Central memory CD8-positive, alpha-beta T cell (primary cell): Measurements from ENCODE around the gene ZSWIM1.

Experiments
- ATAC-seq: fragments of 150-1000 bp; cut with Tn5 transposase; replicated peaks from 2 replicates; pipeline ENCODE4 v1.10.0; 2022; ENCODE audit warnings: mild to moderate bottlenecking, moderate FRiP score, moderate number of reproducible peaks; ENCODE audit not compliant: poor library complexity, severe bottlenecking; ENCODE audit errors: extremely low read depth
- DNase-seq, 2 donors: peaks; one replicate each; pipeline ENCODE4 v3.0.0; 2021; ENCODE audit warnings: low spot score in 2 of 2
- H3K27ac Mint-ChIP-seq: one replicate; pipeline ENCODE4 v1.8.0; 2022; ENCODE audit warnings: low read depth, mild to moderate bottlenecking, moderate library complexity, mixed read lengths
- H3K27me3 Mint-ChIP-seq: one replicate; pipeline ENCODE4 v1.8.0; 2022; ENCODE audit warnings: mixed read lengths
- H3K36me3 Mint-ChIP-seq: one replicate; pipeline ENCODE4 v1.8.0; 2022; ENCODE audit warnings: mild to moderate bottlenecking, moderate library complexity, mixed read lengths; ENCODE audit not compliant: insufficient read depth
- H3K4me1 Mint-ChIP-seq: one replicate; pipeline ENCODE4 v1.8.0; 2022; ENCODE audit warnings: mixed read lengths
- H3K4me3 Mint-ChIP-seq: one replicate; pipeline ENCODE4 v1.8.0; 2022; ENCODE audit warnings: mild to moderate bottlenecking, moderate library complexity, mixed read lengths
- H3K9me3 Mint-ChIP-seq: one replicate; pipeline ENCODE4 v1.8.0; 2022; ENCODE audit warnings: mixed read lengths

The ZSWIM1 gene

DNA sequence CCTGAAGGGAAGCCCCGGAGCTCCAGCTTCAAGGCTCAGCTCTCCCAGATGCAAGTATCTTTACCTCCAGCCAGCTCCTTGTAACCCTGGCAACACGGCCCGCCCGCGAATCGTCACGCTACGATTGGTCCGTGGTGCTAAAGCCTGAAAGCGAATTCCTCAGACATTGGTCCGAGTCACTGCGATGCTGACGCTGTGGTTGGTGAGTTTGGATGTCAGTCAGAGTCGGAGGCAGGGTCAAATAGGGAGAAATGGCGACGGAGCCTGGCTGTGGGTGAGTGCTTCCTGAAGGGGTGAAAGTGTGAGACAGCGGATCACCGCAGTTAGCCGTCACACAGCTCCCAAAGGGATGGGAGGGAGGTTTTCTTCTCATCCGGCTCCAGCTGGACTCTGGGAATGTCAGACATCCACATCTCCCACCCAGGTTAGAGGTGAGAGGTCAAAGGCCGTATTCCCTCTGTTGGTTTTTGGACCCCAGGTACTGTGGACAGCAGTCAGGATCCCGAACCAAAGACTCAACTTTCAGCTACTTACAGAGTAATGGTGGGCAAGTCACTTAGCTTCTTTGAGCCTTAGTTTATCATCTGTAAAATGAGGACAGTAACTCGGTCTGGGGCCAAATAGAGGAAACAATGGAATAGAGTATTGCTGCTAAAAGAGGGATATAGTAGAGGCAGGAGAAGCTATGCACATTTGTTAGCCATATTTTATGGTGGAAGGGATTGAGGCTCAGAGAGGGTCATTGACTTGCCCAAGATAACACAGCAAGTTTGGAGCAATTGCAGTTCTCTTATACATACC lies at the start of gene ZSWIM1:
ZSWIM1 (plus strand) TSS at position 240 of the 801 bp plus-strand sequence. CDS start 1,366 bp downstream, outside the sequence.
- Mint-ChIP-seq H3K27ac (peak within 1 kb of the TSS; percentile 90), H3K4me1 (peaks cover 26% of the 10 kb centered on the region), H3K36me3 (peaks cover 13% of the 10 kb centered on the region), H3K4me3 (peak within 1 kb of the TSS; percentile 76), H3K27me3 (no peaks in the 10 kb centered on the region), H3K9me3 (no peaks in the 10 kb centered on the region)
- ATAC-seq (peak; percentile 99), DNase-seq (peak; percentile 99)

GRCh38 chr20:45832619-45833018 lies 48.4 kb upstream of the ZSWIM1 start:
- Mint-ChIP-seq H3K4me3 (peak overlapping the region; percentile 76), H3K27ac (peak overlapping the region; percentile 44), H3K27me3 (no peaks in the 10 kb centered on the region), H3K9me3 (no peaks in the 10 kb centered on the region), H3K4me1 (peaks cover 11% of the 10 kb centered on the region), H3K36me3 (no peaks in the 10 kb centered on the region)
- DNase-seq (no peak), ATAC-seq (no peak)

- Mint-ChIP-seq H3K36me3 (no peaks in the 10 kb centered on the region), H3K27ac (peak within 1 kb of the TSS; percentile 53), H3K4me1 (peaks cover 11% of the 10 kb centered on the region), H3K27me3 (no peaks in the 10 kb centered on the region), H3K4me3 (peak within 1 kb of the TSS; percentile 76), H3K9me3 (no peaks in the 10 kb centered on the region)
- DNase-seq (no peak), ATAC-seq (peak; percentile 57)
Measured at GRCh38 chr20:45833030-45833882, 47.8 kb upstream of the ZSWIM1 start, which contains the start of gene SNX21. SNX21 (plus strand) TSS chr20:45833799; CDS start chr20:45833920, 121 bp downstream.

- no peaks in the 10 kb centered on the region for H3K36me3 Mint-ChIP-seq
- H3K27me3 Mint-ChIP-seq, result no peaks in the 10 kb centered on the region
- peak overlapping the region; percentile 53 for H3K27ac Mint-ChIP-seq
- DNase-seq, result no peak
- peak overlapping the region; percentile 76 for H3K4me3 Mint-ChIP-seq
- H3K4me1 Mint-ChIP-seq, result peaks cover 11% of the 10 kb centered on the region
- no peaks in the 10 kb centered on the region for H3K9me3 Mint-ChIP-seq
- peak; percentile 47 for ATAC-seq
Measured at GRCh38 chr20:45833883-45834796, 46.9 kb upstream of the ZSWIM1 start.

DNA sequence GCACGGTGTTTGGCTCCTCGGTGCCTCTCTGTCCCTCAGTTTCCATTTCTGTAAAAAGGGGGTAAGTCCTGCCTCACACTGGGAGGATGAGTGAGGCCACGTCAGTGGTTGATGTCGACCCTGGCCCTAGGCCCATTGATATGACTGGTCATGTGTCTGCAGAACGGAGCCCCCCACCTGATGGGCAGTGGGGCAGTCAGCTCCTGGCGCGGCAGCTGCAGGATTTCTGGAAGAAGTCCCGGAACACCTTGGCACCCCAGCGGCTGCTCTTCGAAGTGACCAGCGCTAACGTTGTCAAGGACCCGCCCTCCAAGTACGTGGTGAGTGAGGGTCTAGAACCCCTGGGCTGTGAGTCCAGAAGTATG lies 46.2 kb upstream of the ZSWIM1 start:
- DNase-seq (no peak), ATAC-seq (no peak)
- H3K9me3 Mint-ChIP-seq, result no peaks in the 10 kb centered on the region
- no peaks in the 10 kb centered on the region for H3K36me3 Mint-ChIP-seq
- H3K4me3 Mint-ChIP-seq, result peak overlapping the region; percentile 76
- H3K27ac Mint-ChIP-seq, result peak overlapping the region; percentile 53
- H3K27me3 Mint-ChIP-seq, result no peaks in the 10 kb centered on the region
- peaks cover 11% of the 10 kb centered on the region for H3K4me1 Mint-ChIP-seq

GRCh38 chr20:45835329-45835765 lies 45.7 kb upstream of the ZSWIM1 start:
- DNase-seq (no peak), ATAC-seq (no peak)
- no peak overlapping the region for H3K27ac Mint-ChIP-seq
- H3K4me3 Mint-ChIP-seq, result peak overlapping the region; percentile 76
- H3K4me1 Mint-ChIP-seq, result peaks cover 11% of the 10 kb centered on the region
- no peaks in the 10 kb centered on the region for H3K9me3 Mint-ChIP-seq
- no peaks in the 10 kb centered on the region for H3K27me3 Mint-ChIP-seq
- H3K36me3 Mint-ChIP-seq, result no peaks in the 10 kb centered on the region

GRCh38 chr20:45835825-45836224 lies 45.2 kb upstream of the ZSWIM1 start:
- peak overlapping the region; percentile 29 for H3K4me3 Mint-ChIP-seq
- no peak for DNase-seq
- ATAC-seq, result no peak
- H3K4me1 Mint-ChIP-seq, result peaks cover 11% of the 10 kb centered on the region
- no peaks in the 10 kb centered on the region for H3K27me3 Mint-ChIP-seq
- H3K36me3 Mint-ChIP-seq, result no peaks in the 10 kb centered on the region
- no peaks in the 10 kb centered on the region for H3K9me3 Mint-ChIP-seq
- H3K27ac Mint-ChIP-seq, result no peak overlapping the region

GRCh38 chr20:45836841-45837240 lies 44.2 kb upstream of the ZSWIM1 start:
- Mint-ChIP-seq H3K27ac (no peak overlapping the region), H3K4me1 (peaks cover 11% of the 10 kb centered on the region), H3K9me3 (no peaks in the 10 kb centered on the region), H3K4me3 (no peak overlapping the region), H3K27me3 (no peaks in the 10 kb centered on the region), H3K36me3 (no peaks in the 10 kb centered on the region)
- no peak for DNase-seq
- no peak for ATAC-seq

DNA sequence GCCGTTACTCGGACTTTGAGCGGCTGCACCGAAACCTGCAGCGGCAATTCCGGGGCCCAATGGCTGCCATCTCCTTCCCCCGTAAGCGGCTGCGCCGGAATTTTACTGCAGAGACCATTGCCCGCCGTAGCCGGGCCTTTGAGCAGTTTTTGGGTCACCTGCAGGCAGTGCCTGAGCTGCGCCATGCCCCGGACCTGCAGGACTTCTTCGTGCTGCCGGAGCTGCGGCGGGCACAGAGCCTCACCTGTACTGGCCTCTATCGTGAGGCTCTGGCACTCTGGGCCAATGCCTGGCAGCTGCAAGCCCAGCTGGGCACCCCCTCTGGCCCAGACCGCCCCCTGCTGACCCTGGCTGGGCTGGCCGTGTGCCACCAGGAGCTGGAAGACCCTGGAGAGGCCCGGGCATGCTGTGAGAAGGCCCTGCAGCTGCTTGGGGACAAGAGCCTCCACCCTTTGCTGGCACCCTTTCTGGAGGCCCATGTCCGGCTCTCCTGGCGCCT lies 40.3 kb upstream of the ZSWIM1 start:
- no peaks in the 10 kb centered on the region for H3K9me3 Mint-ChIP-seq
- no peak for DNase-seq
- no peak for ATAC-seq
- H3K4me3 Mint-ChIP-seq, result no peak overlapping the region
- H3K27ac Mint-ChIP-seq, result no peak overlapping the region
- H3K4me1 Mint-ChIP-seq, result peaks cover 17% of the 10 kb centered on the region
- peaks cover 17% of the 10 kb centered on the region for H3K36me3 Mint-ChIP-seq
- H3K27me3 Mint-ChIP-seq, result no peaks in the 10 kb centered on the region

DNA sequence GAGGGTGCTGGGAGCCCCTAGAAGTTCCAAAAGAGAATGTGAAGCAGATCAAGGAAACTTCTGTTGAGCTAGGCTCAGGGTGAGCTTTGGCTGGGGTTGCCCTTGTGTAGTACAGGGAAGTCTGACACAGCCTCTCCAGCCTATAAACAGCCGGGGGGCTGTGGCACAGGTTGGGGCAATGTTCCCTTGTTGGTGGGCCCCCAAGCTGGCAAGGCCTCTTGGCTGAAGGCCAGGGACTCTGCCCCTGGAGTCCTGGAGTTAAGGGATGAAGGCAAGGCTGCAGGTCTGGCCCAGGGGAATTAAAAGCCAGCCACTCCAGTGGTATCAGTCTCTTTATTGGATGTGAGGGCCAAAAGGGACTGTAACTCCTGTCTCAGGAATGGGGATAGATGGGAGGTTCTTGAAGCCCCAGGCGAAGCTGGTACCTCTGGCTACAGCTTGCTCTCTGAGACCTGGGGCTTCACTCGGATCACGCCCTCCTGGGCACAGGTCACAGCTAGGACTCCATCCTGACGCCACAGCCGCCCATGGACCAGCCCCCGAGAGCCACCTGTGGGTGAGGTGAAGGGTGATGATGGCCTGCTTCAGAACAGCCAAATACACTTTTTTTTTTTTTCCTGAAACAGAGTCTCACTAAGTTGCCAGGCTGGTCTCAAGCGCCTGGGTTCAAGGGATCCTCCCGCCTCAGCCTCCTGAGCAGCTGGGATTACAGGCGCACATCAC lies 39.5 kb upstream of the ZSWIM1 start:
- H3K4me1 Mint-ChIP-seq, result peaks cover 17% of the 10 kb centered on the region
- H3K36me3 Mint-ChIP-seq, result peaks cover 23% of the 10 kb centered on the region
- DNase-seq (no peak), ATAC-seq (no peak)
- H3K4me3 Mint-ChIP-seq, result no peak overlapping the region
- no peaks in the 10 kb centered on the region for H3K9me3 Mint-ChIP-seq
- H3K27me3 Mint-ChIP-seq, result no peaks in the 10 kb centered on the region
- H3K27ac Mint-ChIP-seq, result no peak overlapping the region

DNA sequence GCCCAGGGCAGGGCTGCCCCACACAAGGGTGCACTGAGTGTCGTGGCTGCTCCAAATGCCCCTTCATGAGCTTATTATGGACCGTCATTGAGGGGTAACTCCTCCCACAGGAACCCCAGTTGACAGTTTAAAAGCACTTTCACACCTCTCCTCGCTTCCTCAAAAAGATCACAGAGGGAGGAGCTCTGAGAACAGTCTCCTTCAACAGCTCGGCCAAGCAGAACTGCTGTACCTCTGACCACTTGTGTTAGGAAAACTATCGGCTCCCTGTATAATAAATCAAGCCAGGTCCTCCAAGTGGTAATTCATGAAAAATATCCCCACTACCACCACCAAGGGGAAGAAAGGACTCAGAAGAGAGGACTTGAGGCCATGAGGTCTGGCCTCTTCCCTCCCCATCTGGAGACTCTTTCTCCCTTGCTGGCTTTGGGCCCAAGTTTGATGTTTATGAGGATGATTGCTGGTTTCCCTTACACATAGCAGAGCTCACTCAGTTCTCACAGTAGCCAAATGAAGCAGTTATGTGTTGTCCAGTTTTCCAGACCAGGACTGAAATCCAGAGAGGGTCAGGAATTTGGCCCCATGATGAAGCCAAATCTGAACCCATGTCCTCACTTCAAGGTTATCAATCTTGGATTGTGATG lies 38.7 kb upstream of the ZSWIM1 start:
- no peaks in the 10 kb centered on the region for H3K9me3 Mint-ChIP-seq
- peak overlapping the region; percentile 16 for H3K27ac Mint-ChIP-seq
- DNase-seq (no peak), ATAC-seq (no peak)
- H3K36me3 Mint-ChIP-seq, result peaks cover 23% of the 10 kb centered on the region
- H3K4me1 Mint-ChIP-seq, result peaks cover 17% of the 10 kb centered on the region
- no peaks in the 10 kb centered on the region for H3K27me3 Mint-ChIP-seq
- no peak overlapping the region for H3K4me3 Mint-ChIP-seq
